ENCODE measurements around the gene TMEFF1. TPM values are rescaled to one million over a fixed set of nuclear protein-coding genes. Genes with fewer than 3 reads are reported as not detected.
"Not testable (repeated sequence)": the region's sequence is repeated elsewhere in the genome, so short reads cannot be mapped to it uniquely, and the experiment has no call there.

The TMEFF1 gene
- total and polyA plus RNA-seq, 2 experiments from 2014 or later: 0.34 to 0.43 TPM

GRCh38 chr9:100515578-100516494 lies 42.9 kb downstream of the TMEFF1 start:
- Histone ChIP-seq H3K4me1 (ENCODE audit: insufficient read depth) (no peaks in the 10 kb centered on the region), H3K27ac (no peak overlapping the region), H3K9ac (no peak overlapping the region), H3K79me2 (ENCODE audit: insufficient read depth) (no peaks in the 10 kb centered on the region), H3K9me2 (ENCODE audit: insufficient read depth) (no peaks in the 10 kb centered on the region), H4K20me1 (ENCODE audit: insufficient read depth) (no peaks in the 10 kb centered on the region), H3K4me3 (no peak overlapping the region), H3K4me2 (ENCODE audit: unreplicated experiment) (no peak overlapping the region), H3F3A (ENCODE audit: insufficient read depth) (no peaks in the 10 kb centered on the region), H2AFZ (no peak overlapping the region), H3K9me3 (ENCODE audit: low read depth) (no peaks in the 10 kb centered on the region), H3K27me3 (replicated peaks; ENCODE audit: insufficient read depth) (no peaks in the 10 kb centered on the region), H3K36me3 (ENCODE audit: low read depth) (no peaks in the 10 kb centered on the region)
- in situ Hi-C loops (cut with MboI): no loop called here
- DNase-seq: no peak
- WGBS, 2 experiments (ENCODE audit: low coverage in 1 of 2, low lambda C conversion rate in 2 of 2, missing lambda C conversion rate in 2 of 2): 72 to 74% methylated on average over 6 of the region's 6 CpGs
- no peak for TF ChIP-seq EZH2phosphoT487 (IDR thresholded peaks at IDR 0.05; ENCODE audit: insufficient read depth, low read depth)
- TF ChIP-seq EZH2 (IDR thresholded peaks at IDR 0.05; ENCODE audit: insufficient read depth, poor library complexity, severe bottlenecking): no peak

GRCh38 chr9:100521282-100521681 lies 48.3 kb downstream of the TMEFF1 start:
- 84 to 87% methylated on average over 3 of the region's 3 CpGs for WGBS, 2 experiments (ENCODE audit: low coverage in 1 of 2, low lambda C conversion rate in 2 of 2, missing lambda C conversion rate in 2 of 2)

GRCh38 chr9:100525563-100525962 lies 52.6 kb downstream of the TMEFF1 start:
- Histone ChIP-seq H3K4me3 (no peak overlapping the region), H3K79me2 (ENCODE audit: insufficient read depth) (no peaks in the 10 kb centered on the region), H3K9me2 (ENCODE audit: insufficient read depth) (no peaks in the 10 kb centered on the region), H3K27ac (no peak overlapping the region), H4K20me1 (ENCODE audit: insufficient read depth) (no peaks in the 10 kb centered on the region), H2AFZ (no peak overlapping the region), H3F3A (ENCODE audit: insufficient read depth) (no peaks in the 10 kb centered on the region), H3K4me2 (ENCODE audit: unreplicated experiment) (no peak overlapping the region), H3K27me3 (replicated peaks; ENCODE audit: insufficient read depth) (no peaks in the 10 kb centered on the region), H3K36me3 (ENCODE audit: low read depth) (no peaks in the 10 kb centered on the region), H3K4me1 (ENCODE audit: insufficient read depth) (no peaks in the 10 kb centered on the region), H3K9ac (no peak overlapping the region), H3K9me3 (ENCODE audit: low read depth) (no peaks in the 10 kb centered on the region)
- in situ Hi-C loops (cut with MboI): no loop called here
- no peak for DNase-seq
- 93 to 100% methylated on average over 2 of the region's 2 CpGs for WGBS, 2 experiments (ENCODE audit: low coverage in 1 of 2, low lambda C conversion rate in 2 of 2, missing lambda C conversion rate in 2 of 2)
- TF ChIP-seq EZH2 (IDR thresholded peaks at IDR 0.05; ENCODE audit: insufficient read depth, poor library complexity, severe bottlenecking) (no peak), EZH2phosphoT487 (IDR thresholded peaks at IDR 0.05; ENCODE audit: insufficient read depth, low read depth) (no peak)

More at GRCh38 chr9:100521282-100521681, 48.3 kb downstream of the TMEFF1 start:
- no peak overlapping the region for H3K9ac ChIP-seq
- no peaks in the 10 kb centered on the region for H3K27me3 ChIP-seq (replicated peaks; ENCODE audit: insufficient read depth)
- H3K36me3 ChIP-seq (ENCODE audit: low read depth): no peaks in the 10 kb centered on the region
- H4K20me1 ChIP-seq (ENCODE audit: insufficient read depth): no peaks in the 10 kb centered on the region
- H3F3A ChIP-seq (ENCODE audit: insufficient read depth): no peaks in the 10 kb centered on the region
- no peaks in the 10 kb centered on the region for H3K9me3 ChIP-seq (ENCODE audit: low read depth)
- DNase-seq: no peak
- no peaks in the 10 kb centered on the region for H3K79me2 ChIP-seq (ENCODE audit: insufficient read depth)
- H3K27ac ChIP-seq: no peak overlapping the region
- H3K9me2 ChIP-seq (ENCODE audit: insufficient read depth): no peaks in the 10 kb centered on the region
- H2AFZ ChIP-seq: no peak overlapping the region
- H3K4me2 ChIP-seq (ENCODE audit: unreplicated experiment): no peak overlapping the region
- H3K4me3 ChIP-seq: no peak overlapping the region
- H3K4me1 ChIP-seq (ENCODE audit: insufficient read depth): no peaks in the 10 kb centered on the region
- in situ Hi-C loops (cut with MboI): no loop called here
- no peak for TF ChIP-seq EZH2 (IDR thresholded peaks at IDR 0.05; ENCODE audit: insufficient read depth, poor library complexity, severe bottlenecking)
- TF ChIP-seq EZH2phosphoT487 (IDR thresholded peaks at IDR 0.05; ENCODE audit: insufficient read depth, low read depth): no peak

GRCh38 chr9:100527180-100527794 lies 54.3 kb downstream of the TMEFF1 start:
- H4K20me1 ChIP-seq (ENCODE audit: insufficient read depth); H3K4me3 ChIP-seq; H3K27me3 ChIP-seq (replicated peaks; ENCODE audit: insufficient read depth); H3F3A ChIP-seq (ENCODE audit: insufficient read depth); H3K79me2 ChIP-seq (ENCODE audit: insufficient read depth); H3K9me3 ChIP-seq (ENCODE audit: low read depth); H3K9me2 ChIP-seq (ENCODE audit: insufficient read depth); H2AFZ ChIP-seq; H3K4me2 ChIP-seq (ENCODE audit: unreplicated experiment); H3K27ac ChIP-seq; DNase-seq; H3K36me3 ChIP-seq (ENCODE audit: low read depth); H3K9ac ChIP-seq; H3K4me1 ChIP-seq (ENCODE audit: insufficient read depth); in situ Hi-C loops (cut with MboI): not testable (repeated sequence)
- 96% methylated on average over 29 to 30 of the region's 30 CpGs for WGBS, 2 experiments (ENCODE audit: low coverage in 1 of 2, low lambda C conversion rate in 2 of 2, missing lambda C conversion rate in 2 of 2)

Data from GM23248 (cell line).